H9 (cell line): Measurements from ENCODE around the gene TFAM. TPM values are rescaled to one million over a fixed set of nuclear protein-coding genes. Genes with fewer than 3 reads are reported as not detected.
A peak's percentile ranks its signal among the peaks of the same experiment; 100 is the strongest.

Experiments used
- DNase-seq: peaks from one replicate; pipeline ENCODE4 v3.0.0-alpha.2; 2017
- H2AFZ ChIP-seq: one replicate; pipeline ENCODE4 v1.6.1; 2013; ENCODE audit warnings: mild to moderate bottlenecking, low read length, control low read depth, moderate library complexity
- H2AK5ac ChIP-seq: 2 replicates; pipeline ENCODE4 v1.6.1; 2013; ENCODE audit warnings: low read length, control low read depth, mixed read lengths; ENCODE audit not compliant: insufficient read length
- H2BK120ac ChIP-seq: one replicate; pipeline ENCODE4 v1.6.1; 2013; ENCODE audit warnings: low read depth, mild to moderate bottlenecking, low read length, control low read depth, inconsistent platforms; ENCODE audit not compliant: poor library complexity, severe bottlenecking
- H2BK12ac ChIP-seq: 2 replicates; pipeline ENCODE4 v1.6.1; 2013; ENCODE audit warnings: low read length, control low read depth, mixed read lengths, low read depth; ENCODE audit not compliant: insufficient read length
- H2BK15ac ChIP-seq: 2 replicates; pipeline ENCODE4 v1.6.1; 2013; ENCODE audit warnings: low read depth, low read length, control low read depth
- H2BK20ac ChIP-seq: one replicate; pipeline ENCODE4 v1.6.1; 2013; ENCODE audit warnings: low read depth, mild to moderate bottlenecking, low read length, control low read depth, inconsistent platforms; ENCODE audit not compliant: poor library complexity, severe bottlenecking
- H2BK5ac ChIP-seq: 2 replicates; pipeline ENCODE4 v1.6.1; 2013; ENCODE audit warnings: low read length, control low read depth, mixed read lengths; ENCODE audit not compliant: insufficient read length
- H3K14ac ChIP-seq: 2 replicates; pipeline ENCODE4 v1.6.1; 2013; ENCODE audit warnings: low read length, control low read depth; ENCODE audit not compliant: insufficient read depth
- H3K18ac ChIP-seq: 2 replicates; pipeline ENCODE4 v1.6.1; 2013; ENCODE audit warnings: low read depth, mild to moderate bottlenecking, mixed read lengths, low read length, control low read depth; ENCODE audit not compliant: insufficient read length
- H3K23ac ChIP-seq: 2 replicates; pipeline ENCODE4 v1.6.1; 2013; ENCODE audit warnings: low read length, control low read depth, mixed read lengths, low read depth; ENCODE audit not compliant: insufficient read length
- H3K23me2 ChIP-seq: 2 replicates; pipeline ENCODE4 v1.6.1; 2013; ENCODE audit warnings: low read depth, mild to moderate bottlenecking, mixed read lengths, low read length, control low read depth; ENCODE audit not compliant: insufficient read length, poor library complexity, severe bottlenecking
- H3K27ac ChIP-seq: 2 replicates; pipeline ENCODE4 v1.5.1; 2013; ENCODE audit warnings: low read length, control low read depth, mixed read lengths, low read depth; ENCODE audit not compliant: insufficient read length
- H3K27me3 ChIP-seq: 2 replicates; pipeline ENCODE4 v1.6.1; 2013; ENCODE audit warnings: low read length, control low read depth, inconsistent platforms; ENCODE audit not compliant: insufficient read depth
- H3K4ac ChIP-seq: 2 replicates; pipeline ENCODE4 v1.6.1; 2013; ENCODE audit warnings: low read depth, mild to moderate bottlenecking, control low read depth, inconsistent platforms, low read length, moderate library complexity
- H3K4me1 ChIP-seq: 2 replicates; pipeline ENCODE4 v1.6.1; 2013; ENCODE audit warnings: low read length, control low read depth, inconsistent platforms; ENCODE audit not compliant: insufficient read depth
- H3K4me2 ChIP-seq: 2 replicates; pipeline ENCODE4 v1.6.1; 2013; ENCODE audit warnings: low read length, control low read depth, mixed read lengths; ENCODE audit not compliant: insufficient read length, insufficient read depth
- H3K56ac ChIP-seq: 2 replicates; pipeline ENCODE4 v1.6.1; 2013; ENCODE audit warnings: low read depth, mild to moderate bottlenecking, mixed read lengths, low read length, control low read depth; ENCODE audit not compliant: insufficient read length
- H3K79me1 ChIP-seq: 2 replicates; pipeline ENCODE4 v1.6.1; 2013; ENCODE audit warnings: low read depth, mild to moderate bottlenecking, moderate library complexity, low read length, control low read depth, inconsistent platforms; ENCODE audit not compliant: insufficient read depth, poor library complexity, severe bottlenecking
- H3K79me2 ChIP-seq: 2 replicates; pipeline ENCODE4 v1.6.1; 2013; ENCODE audit warnings: low read length, control low read depth, inconsistent platforms; ENCODE audit not compliant: insufficient read depth
- H3K9ac ChIP-seq: 2 replicates; pipeline ENCODE4 v1.6.1; 2013; ENCODE audit warnings: low read length, control low read depth, mixed read lengths; ENCODE audit not compliant: insufficient read length; ENCODE audit errors: extremely low read depth
- H3K9me3 ChIP-seq: one replicate; pipeline ENCODE4 v1.6.1; 2013; ENCODE audit warnings: low read depth, low read length, inconsistent platforms; ENCODE audit not compliant: control insufficient read depth
- H3T11ph ChIP-seq: one replicate; pipeline ENCODE4 v1.6.1; 2013; ENCODE audit warnings: mild to moderate bottlenecking, low read length, control low read depth, inconsistent platforms
- H4K20me1 ChIP-seq: one replicate; pipeline ENCODE4 v1.6.1; 2013; ENCODE audit not compliant: control insufficient read depth, insufficient read length, insufficient read depth
- H4K5ac ChIP-seq: 2 replicates; pipeline ENCODE4 v1.6.1; 2013; ENCODE audit warnings: low read depth, mild to moderate bottlenecking, mixed read lengths, low read length, control low read depth; ENCODE audit not compliant: insufficient read length
- H4K8ac ChIP-seq: replicated peaks from 2 replicates; pipeline ENCODE4 v1.6.1; 2013; ENCODE audit warnings: low read length, control low read depth, mixed read lengths, low read depth; ENCODE audit not compliant: insufficient read length
- H4K91ac ChIP-seq: 2 replicates; pipeline ENCODE4 v1.6.1; 2013; ENCODE audit warnings: low read depth, mild to moderate bottlenecking, moderate library complexity, mixed read lengths, low read length, control low read depth; ENCODE audit not compliant: insufficient read length
- H3K27ac Mint-ChIP-seq, 3 experiments: 2 replicates in 2 of 3; 3 replicates in 1 of 3; pipeline ENCODE4 v1.8.0; 2020 to 2021; ENCODE audit warnings: mixed read lengths in 3 of 3, mild to moderate bottlenecking in 1 of 3, moderate library complexity in 1 of 3
- H3K27me3 Mint-ChIP-seq: 2 replicates; pipeline ENCODE4 v1.8.0; 2021; ENCODE audit warnings: low read depth, mild to moderate bottlenecking, moderate library complexity, mixed read lengths
- H3K36me3 Mint-ChIP-seq, 3 experiments: 2 replicates in 2 of 3; 3 replicates in 1 of 3; pipeline ENCODE4 v1.8.0; 2020 to 2021; ENCODE audit warnings: low read depth in 3 of 3, mixed read lengths in 3 of 3; ENCODE audit not compliant: insufficient read depth in 1 of 3
- H3K4me1 Mint-ChIP-seq, 2 experiments: 2 replicates each; pipeline ENCODE4 v1.8.0; 2020; ENCODE audit warnings: mixed read lengths in 2 of 2
- H3K4me3 Mint-ChIP-seq, 2 experiments: 2 replicates in 1 of 2; 3 replicates in 1 of 2; pipeline ENCODE4 v1.8.0; 2020 to 2021; ENCODE audit warnings: mild to moderate bottlenecking in 2 of 2, mixed read lengths in 2 of 2, moderate library complexity in 1 of 2
- H3K9me3 Mint-ChIP-seq, 2 experiments: 2 replicates in 1 of 2; 3 replicates in 1 of 2; pipeline ENCODE4 v1.8.0; 2020; ENCODE audit warnings: mild to moderate bottlenecking in 2 of 2, mixed read lengths in 2 of 2, moderate library complexity in 1 of 2
- WGBS: extraction: QIAGEN DNeasy Blood & Tissue Kit; methylation state at CpG from one replicate; pipeline ENCODE4 v1.1.7; 2013; ENCODE audit warnings: missing lambda C conversion rate, low lambda C conversion rate, mixed read lengths; ENCODE audit not compliant: insufficient read length; ENCODE audit errors: extremely low coverage; 5-methylcytosine and 5-hydroxymethylcytosine counted together
- total RNA-seq: library from RNA; stranded (reverse); gene quantifications from 2 replicates; pipeline ENCODE4 v1.2.1, GENCODE V29; 2021
- TF ChIP-seq, protein P1 (sequence below): fragments of 200-600 bp; sonication (generic); conservative IDR thresholded peaks from 3 replicates; pipeline ENCODE4 v1.8.0; 2021; ENCODE audit warnings: antibody characterized with exemption, mild to moderate bottlenecking

TFAM gene
- total RNA-seq, 1 experiment from 2014 or later: 144 TPM

DNA sequence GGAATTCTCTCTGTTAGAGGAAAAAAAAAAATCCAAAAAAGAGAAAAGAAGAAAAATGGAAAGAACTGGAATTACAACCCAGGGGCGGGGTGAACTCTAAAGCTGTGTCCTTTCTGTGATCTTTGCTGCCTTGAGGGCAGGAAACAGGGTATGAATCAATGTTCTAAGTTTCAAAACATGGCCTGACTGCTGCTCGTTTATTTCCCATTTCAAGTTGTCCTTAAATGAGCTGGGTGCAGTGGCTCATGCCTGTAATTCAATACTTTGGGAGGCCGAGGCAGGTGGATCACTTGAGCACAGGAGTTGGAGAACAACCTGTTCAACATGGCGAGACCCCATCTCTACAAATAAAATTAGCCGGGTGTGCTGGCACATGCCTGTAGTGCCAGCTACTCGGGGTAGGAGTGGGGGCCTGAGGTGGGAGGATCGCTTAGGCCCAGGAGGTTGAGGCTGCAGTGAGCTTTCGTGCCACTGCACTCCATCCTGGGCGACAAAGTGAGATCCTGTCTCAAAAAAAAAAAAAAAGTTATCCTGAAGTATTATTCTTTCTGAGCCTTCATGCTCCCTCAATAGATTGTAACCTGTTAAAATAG is 24.7 kb upstream of the TFAM start:
- Histone ChIP-seq H3K79me2 (no peaks in the 10 kb centered on the region), H3K18ac (no peak overlapping the region)

More for the DNA sequence above, 24.7 kb upstream of the TFAM start:
- Histone ChIP-seq H2BK20ac (no peak overlapping the region), H3K14ac (no peak overlapping the region), H3K23ac (no peak overlapping the region), H2BK5ac (no peak overlapping the region), H4K91ac (no peak overlapping the region), H4K8ac (no peak overlapping the region), H2BK12ac (no peak overlapping the region), H3K4me1 (no peaks in the 10 kb centered on the region; the same call in 1 of the 2 replicates), H3T11ph (no peak overlapping the region), H2AFZ (no peak overlapping the region), H2BK15ac (no peak overlapping the region), H3K27ac (no peak overlapping the region), H3K9me3 (no peaks in the 10 kb centered on the region), H3K79me1 (no peaks in the 10 kb centered on the region), H2AK5ac (no peak overlapping the region), H3K9ac (no peak overlapping the region), H3K56ac (no peak overlapping the region), H4K20me1 (no peaks in the 10 kb centered on the region), H2BK120ac (no peak overlapping the region), H3K4ac (no peak overlapping the region), H3K4me2 (no peak overlapping the region), H3K27me3 (no peaks in the 10 kb centered on the region), H3K23me2 (no peaks in the 10 kb centered on the region), H4K5ac (no peak overlapping the region)
- Mint-ChIP-seq H3K27me3 (no peaks in the 10 kb centered on the region), H3K36me3 (peaks cover 0 to 3% (median 0%) of the 10 kb centered on the region in 3 experiments; a peak in 2 of 7 replicates), H3K4me3 (no peak overlapping the region), H3K4me1 (peaks cover 0 to 11% of the 10 kb centered on the region in 2 experiments; a peak in 2 of 4 replicates), H3K27ac (peak overlapping the region; percentile 17 to 58 (median 20); a peak in 2 of 7 replicates), H3K9me3 (no peaks in the 10 kb centered on the region)
- WGBS: no CpG with 5 or more reads among the region's 9 CpGs
- no peak for DNase-seq
- TF ChIP-seq, protein P1, sequence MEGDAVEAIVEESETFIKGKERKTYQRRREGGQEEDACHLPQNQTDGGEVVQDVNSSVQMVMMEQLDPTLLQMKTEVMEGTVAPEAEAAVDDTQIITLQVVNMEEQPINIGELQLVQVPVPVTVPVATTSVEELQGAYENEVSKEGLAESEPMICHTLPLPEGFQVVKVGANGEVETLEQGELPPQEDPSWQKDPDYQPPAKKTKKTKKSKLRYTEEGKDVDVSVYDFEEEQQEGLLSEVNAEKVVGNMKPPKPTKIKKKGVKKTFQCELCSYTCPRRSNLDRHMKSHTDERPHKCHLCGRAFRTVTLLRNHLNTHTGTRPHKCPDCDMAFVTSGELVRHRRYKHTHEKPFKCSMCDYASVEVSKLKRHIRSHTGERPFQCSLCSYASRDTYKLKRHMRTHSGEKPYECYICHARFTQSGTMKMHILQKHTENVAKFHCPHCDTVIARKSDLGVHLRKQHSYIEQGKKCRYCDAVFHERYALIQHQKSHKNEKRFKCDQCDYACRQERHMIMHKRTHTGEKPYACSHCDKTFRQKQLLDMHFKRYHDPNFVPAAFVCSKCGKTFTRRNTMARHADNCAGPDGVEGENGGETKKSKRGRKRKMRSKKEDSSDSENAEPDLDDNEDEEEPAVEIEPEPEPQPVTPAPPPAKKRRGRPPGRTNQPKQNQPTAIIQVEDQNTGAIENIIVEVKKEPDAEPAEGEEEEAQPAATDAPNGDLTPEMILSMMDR: no peak
